BJ (cell line): ENCODE measurements around the gene C2CD2. TPM values are rescaled to one million over a fixed set of nuclear protein-coding genes. Genes with fewer than 3 reads are reported as not detected.

Experiments
- CTCF ChIA-PET: fragments of 350-600 bp; formaldehyde crosslinking; extraction: SDS; loops from one replicate; lab custom pipeline; 2021; ENCODE audit warnings: antibody characterized with exemption, inconsistent platforms; lab: Yijun Ruan, JAX
- POLR2A ChIA-PET: fragments of 300-600 bp; sonication (Branson Sonifier 250); formaldehyde crosslinking; extraction: SDS; loops from one replicate; lab custom pipeline; 2021; ENCODE audit warnings: antibody characterized with exemption; lab: Charles Lee
- DNase-seq: peaks from one replicate; pipeline ENCODE4 v3.0.0-alpha.2; 2011; ENCODE audit warnings: low read depth
- H3K27me3 ChIP-seq: 2 replicates; pipeline ENCODE4 v1.6.0; 2011; ENCODE audit warnings: low read length; ENCODE audit not compliant: control insufficient read depth, insufficient read depth
- H3K36me3 ChIP-seq: 2 replicates; pipeline ENCODE4 v1.5.1; 2011; ENCODE audit warnings: low read length; ENCODE audit not compliant: control insufficient read depth, insufficient read depth
- H3K4me3 ChIP-seq: 2 replicates; pipeline ENCODE4 v1.5.1; 2011; ENCODE audit warnings: low read depth, mild to moderate bottlenecking, control low read depth, low read length
- CTCF ChIP-seq: IDR thresholded peaks from 2 replicates; pipeline ENCODE4 v1.5.1; 2011; ENCODE audit warnings: low read depth, mild to moderate bottlenecking, control low read depth, inconsistent platforms, low read length, moderate library complexity; ENCODE audit not compliant: insufficient read depth
- polyA plus RNA-seq: library from polyadenylated mRNA; depleted of rRNA; stranded (reverse); fragments of >200 nt; gene quantifications from 2 replicates; pipeline ENCODE4 v1.2.3, GENCODE V29; 2011

C2CD2 gene
- polyA plus RNA-seq, 1 experiment, result 21.9 TPM

- TF ChIP-seq CTCF, result no peak
- CTCF ChIA-PET, result interaction anchor here (0.8 to 1.4 kb wide), 2 partner anchors 138 to 154 kb away, joined by 4 to 8 read pairs; no protein-coding TSS in a partner anchor
These were observed 1.1 kb upstream of the C2CD2 start for GRCh38 chr21:41954654-41955499.

GRCh38 chr21:41953249-41953830 is 478 bp downstream of the C2CD2 start:
- no peak for TF ChIP-seq CTCF
- Histone ChIP-seq H3K36me3 (peaks cover 1% of the 10 kb centered on the region; the same call in 1 of the 2 replicates), H3K27me3 (no peaks in the 10 kb centered on the region), H3K4me3 (peak overlapping the region; percentile 63)
- ChIA-PET POLR2A (no interaction called here), CTCF (interaction anchor here (0.6 to 1.3 kb wide), 2 partner anchors 10 to 33 kb away, joined by 3 read pairs; no protein-coding TSS in a partner anchor)
- no peak for DNase-seq

More at GRCh38 chr21:41954654-41955499, 1.1 kb upstream of the C2CD2 start:
- Histone ChIP-seq H3K4me3 (no peak overlapping the region), H3K27me3 (no peaks in the 10 kb centered on the region), H3K36me3 (peaks cover 1% of the 10 kb centered on the region; the same call in 1 of the 2 replicates)
- POLR2A ChIA-PET, result no interaction called here
- DNase-seq, result no peak

GRCh38 chr21:41952568-41953248 is 1.1 kb downstream of the C2CD2 start:
- CTCF ChIA-PET, result interaction anchor here (1.3 kb wide), 1 partner anchor 9 kb away, joined by 3 read pairs; no protein-coding TSS in a partner anchor
- POLR2A ChIA-PET, result no interaction called here
- Histone ChIP-seq H3K4me3 (peak overlapping the region; percentile 63), H3K27me3 (no peaks in the 10 kb centered on the region), H3K36me3 (peaks cover 1% of the 10 kb centered on the region; the same call in 1 of the 2 replicates)
- no peak for TF ChIP-seq CTCF
- no peak for DNase-seq

- POLR2A ChIA-PET, result no interaction called here
- TF ChIP-seq CTCF, result no peak
- H3K4me3 ChIP-seq, result no peak overlapping the region
- DNase-seq, result no peak
- CTCF ChIA-PET, result interaction anchor here (1.3 kb wide), 1 partner anchor 9 kb away, joined by 3 read pairs; no protein-coding TSS in a partner anchor
- H3K27me3 ChIP-seq, result no peaks in the 10 kb centered on the region
- H3K36me3 ChIP-seq, result peaks cover 1% of the 10 kb centered on the region; the same call in 1 of the 2 replicates
These were observed 1.8 kb downstream of the C2CD2 start for GRCh38 chr21:41951876-41952567.
